ENCODE measurements around the gene NEK1. TPM values are rescaled to one million over a fixed set of nuclear protein-coding genes. Genes with fewer than 3 reads are reported as not detected.

The NEK1 gene
- total and polyA plus RNA-seq, 2 of the 8 experiments (the other 6 are each of a cell fraction or from before 2014, with no cell fraction given) = 3.9 to 11.7 TPM

DNA sequence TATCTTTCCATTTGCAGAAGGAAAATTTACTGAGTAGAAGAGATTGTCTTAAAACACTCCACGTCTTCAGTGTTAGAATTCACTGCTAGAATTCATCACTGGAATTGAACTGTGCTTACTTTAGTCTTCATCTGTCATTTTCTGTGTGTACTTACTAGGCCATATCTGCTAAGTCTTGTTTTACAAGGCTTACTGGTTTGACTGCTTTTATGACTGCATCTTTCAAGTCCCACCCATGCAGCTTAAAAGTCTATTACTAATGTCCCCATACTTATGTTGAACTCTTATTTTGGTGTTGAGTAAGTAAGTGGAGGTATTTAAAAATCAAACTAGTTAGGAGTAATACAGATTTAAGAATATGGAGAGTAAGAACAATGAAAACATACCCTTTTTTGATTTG is 22.6 kb upstream of the NEK1 start (continued):
- TF ChIP-seq, protein P1, sequence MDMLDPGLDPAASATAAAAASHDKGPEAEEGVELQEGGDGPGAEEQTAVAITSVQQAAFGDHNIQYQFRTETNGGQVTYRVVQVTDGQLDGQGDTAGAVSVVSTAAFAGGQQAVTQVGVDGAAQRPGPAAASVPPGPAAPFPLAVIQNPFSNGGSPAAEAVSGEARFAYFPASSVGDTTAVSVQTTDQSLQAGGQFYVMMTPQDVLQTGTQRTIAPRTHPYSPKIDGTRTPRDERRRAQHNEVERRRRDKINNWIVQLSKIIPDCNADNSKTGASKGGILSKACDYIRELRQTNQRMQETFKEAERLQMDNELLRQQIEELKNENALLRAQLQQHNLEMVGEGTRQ (IDR thresholded peaks at IDR 0.05; ENCODE audit: low read length) = no peak
- TF ChIP-seq MAFK (IDR thresholded peaks at IDR 0.05; ENCODE audit: low read depth, low read length) = no peak
- TF ChIP-seq TCF12 (IDR thresholded peaks at IDR 0.05; ENCODE audit: low read depth, low read length) = no peak
- TF ChIP-seq HDAC2 (IDR thresholded peaks at IDR 0.05; ENCODE audit: borderline replicate concordance in 1 of 2, low read depth in 2 of 2, low read length in 2 of 2) = no peak
